GM12801 (cell line): ENCODE data around the gene MACROH2A2.

Source experiments
- TF ChIP-seq, protein P1 (sequence below): IDR thresholded peaks from one replicate; pipeline ENCODE4 v1.5.1; 2011; ENCODE audit warnings: control low read depth; ENCODE audit not compliant: insufficient read length; ENCODE audit errors: extremely low read depth

MACROH2A2 gene

DNA sequence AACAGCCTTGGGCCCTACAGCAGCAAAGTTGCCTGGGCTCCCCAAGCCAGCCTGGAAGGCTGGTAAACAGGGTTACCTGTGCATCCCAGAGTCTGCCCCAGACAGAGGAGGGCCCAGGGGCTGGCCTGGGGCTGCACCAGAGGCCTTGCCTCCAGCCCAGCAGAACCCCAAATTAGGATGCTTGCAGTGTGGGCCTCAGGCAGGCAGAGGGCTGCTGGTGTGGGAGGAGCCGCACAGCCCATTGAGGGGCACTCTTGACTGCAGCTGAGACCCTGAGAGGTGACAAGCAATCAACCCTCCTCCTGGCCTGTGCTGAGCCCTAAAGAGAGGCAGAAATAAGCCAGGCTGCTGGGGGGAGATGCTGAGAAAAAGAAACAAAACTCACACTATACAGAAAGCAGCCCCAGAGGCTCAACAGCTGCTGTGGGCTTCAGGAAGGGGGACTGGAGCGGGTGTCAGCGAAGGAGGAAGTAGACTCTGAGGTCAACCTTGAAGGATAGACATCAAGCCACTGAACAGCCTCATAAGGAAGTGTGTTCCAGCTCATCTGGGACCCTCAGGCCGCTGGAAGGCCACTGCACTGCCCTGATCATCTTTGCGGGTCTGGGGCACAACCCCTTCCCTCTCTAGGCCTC lies 73.4 kb downstream of the MACROH2A2 start:
- TF ChIP-seq, protein P1, sequence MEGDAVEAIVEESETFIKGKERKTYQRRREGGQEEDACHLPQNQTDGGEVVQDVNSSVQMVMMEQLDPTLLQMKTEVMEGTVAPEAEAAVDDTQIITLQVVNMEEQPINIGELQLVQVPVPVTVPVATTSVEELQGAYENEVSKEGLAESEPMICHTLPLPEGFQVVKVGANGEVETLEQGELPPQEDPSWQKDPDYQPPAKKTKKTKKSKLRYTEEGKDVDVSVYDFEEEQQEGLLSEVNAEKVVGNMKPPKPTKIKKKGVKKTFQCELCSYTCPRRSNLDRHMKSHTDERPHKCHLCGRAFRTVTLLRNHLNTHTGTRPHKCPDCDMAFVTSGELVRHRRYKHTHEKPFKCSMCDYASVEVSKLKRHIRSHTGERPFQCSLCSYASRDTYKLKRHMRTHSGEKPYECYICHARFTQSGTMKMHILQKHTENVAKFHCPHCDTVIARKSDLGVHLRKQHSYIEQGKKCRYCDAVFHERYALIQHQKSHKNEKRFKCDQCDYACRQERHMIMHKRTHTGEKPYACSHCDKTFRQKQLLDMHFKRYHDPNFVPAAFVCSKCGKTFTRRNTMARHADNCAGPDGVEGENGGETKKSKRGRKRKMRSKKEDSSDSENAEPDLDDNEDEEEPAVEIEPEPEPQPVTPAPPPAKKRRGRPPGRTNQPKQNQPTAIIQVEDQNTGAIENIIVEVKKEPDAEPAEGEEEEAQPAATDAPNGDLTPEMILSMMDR, result no peak

- TF ChIP-seq, protein P1, result no peak
Observed at GRCh38 chr10:70126700-70127395, 74.2 kb downstream of the MACROH2A2 start.

DNA sequence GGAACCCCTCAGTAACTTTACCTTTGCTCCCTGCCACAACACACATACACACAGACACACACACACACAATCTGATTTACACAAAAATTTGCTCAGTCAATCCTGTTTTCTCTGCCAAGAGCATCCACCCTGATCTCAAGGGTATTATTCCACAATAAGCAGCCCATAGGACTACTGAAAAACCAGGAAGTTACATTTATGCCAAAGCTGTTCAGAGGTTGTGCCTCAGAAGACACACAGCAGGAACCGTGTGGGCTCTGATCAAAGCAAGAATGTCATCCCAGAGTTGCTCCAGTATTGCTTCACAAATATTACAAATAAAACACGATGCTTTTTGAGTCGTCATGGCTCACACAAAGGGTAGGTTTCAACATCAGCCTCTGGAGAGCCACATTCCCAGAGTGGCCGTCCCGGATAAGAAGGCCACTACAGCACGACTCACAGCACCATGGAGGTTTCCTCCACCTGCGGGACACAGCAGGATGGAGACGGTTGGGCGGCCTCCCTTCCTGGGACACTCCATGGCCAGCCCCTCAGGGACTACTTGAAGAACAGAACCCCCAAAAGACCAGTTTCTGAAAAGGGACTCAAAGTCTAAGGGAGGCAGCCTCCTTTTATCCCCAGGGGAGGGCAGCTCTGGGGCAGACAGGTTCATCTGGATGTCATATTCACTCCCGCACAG lies 78.4 kb downstream of the MACROH2A2 start:
- TF ChIP-seq, protein P1, result no peak

GRCh38 chr10:70131560-70131937 lies 78.9 kb downstream of the MACROH2A2 start:
- TF ChIP-seq, protein P1, result no peak

DNA sequence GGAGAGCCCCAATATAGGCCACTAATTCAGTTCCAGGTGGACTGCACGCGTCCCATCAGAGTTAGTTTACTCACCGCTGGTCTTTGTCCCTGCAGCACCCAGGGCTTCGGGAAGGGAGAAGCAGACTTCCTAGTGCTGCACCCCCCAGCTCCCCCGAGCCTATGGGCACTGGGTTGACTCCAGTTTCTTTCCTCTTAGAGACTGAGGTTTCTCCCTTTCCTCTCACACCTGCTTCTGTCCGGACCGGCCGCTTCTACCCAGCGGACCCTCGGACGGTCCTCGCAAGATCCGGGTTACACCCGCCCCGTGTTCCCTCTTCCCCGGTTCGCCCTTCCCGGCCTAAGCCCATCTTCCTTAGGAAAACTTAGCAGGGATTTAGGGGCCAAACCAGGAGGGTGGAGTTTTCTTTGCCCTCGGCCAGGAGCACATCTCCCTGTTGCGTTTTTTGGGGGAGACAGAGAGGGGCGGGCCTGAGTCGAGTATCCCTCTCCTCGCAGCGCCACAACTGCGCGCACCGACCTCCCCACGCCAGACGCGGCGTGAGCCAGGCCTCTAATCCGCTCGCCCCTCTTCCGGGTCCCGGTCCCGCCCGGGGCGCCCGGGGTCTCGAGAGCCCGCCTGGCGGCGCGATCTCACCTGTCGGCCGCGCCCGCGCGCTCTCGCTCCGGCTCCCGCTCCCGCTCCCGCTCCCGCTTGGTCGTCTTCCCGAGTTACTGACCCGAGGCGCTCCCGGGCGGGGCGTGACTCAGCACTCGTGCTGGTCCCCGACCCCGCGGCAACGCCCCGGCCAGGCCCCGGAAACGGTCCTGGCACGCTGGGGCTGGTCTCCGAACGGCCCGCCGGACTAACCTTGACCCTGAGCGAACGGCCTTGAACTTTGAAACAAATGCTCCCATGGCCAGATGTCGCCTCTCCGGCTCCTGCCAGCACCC lies 79.7 kb downstream of the MACROH2A2 start, which contains the start of gene AIFM2:
Gene AIFM2, minus strand, starts transcription at position 728 of the 932 bp plus-strand sequence. CDS start 8,741 bp downstream, outside the sequence.
- TF ChIP-seq, protein P1, result no peak

- TF ChIP-seq, protein P1, result no peak
Observed at GRCh38 chr10:70135046-70135445, 82.4 kb downstream of the MACROH2A2 start.
